ENCODE measurements around the gene EVL.

DNA sequence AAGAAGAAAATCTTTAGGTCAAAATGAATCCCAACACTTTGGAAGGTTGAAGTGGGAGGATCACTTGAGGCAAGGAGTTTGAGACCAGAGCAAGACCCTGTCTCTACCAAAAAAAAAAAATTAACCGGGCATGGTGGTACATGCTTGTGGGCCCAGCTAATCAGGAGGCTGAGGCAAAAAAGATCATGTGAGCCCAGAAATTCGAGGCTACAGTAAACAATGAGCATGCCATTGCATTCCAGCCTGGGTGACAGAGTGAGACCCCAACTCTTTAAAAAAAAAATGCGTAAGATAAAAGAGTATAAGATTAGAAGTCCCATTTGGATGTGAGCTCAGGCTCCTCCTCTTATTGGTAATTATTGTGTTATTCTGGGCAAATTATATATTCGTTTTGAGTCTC is 30.8 kb upstream of the EVL start:
- TF ChIP-seq TARDBP (IDR thresholded peaks at IDR 0.05): no peak
- TF ChIP-seq, protein P1, sequence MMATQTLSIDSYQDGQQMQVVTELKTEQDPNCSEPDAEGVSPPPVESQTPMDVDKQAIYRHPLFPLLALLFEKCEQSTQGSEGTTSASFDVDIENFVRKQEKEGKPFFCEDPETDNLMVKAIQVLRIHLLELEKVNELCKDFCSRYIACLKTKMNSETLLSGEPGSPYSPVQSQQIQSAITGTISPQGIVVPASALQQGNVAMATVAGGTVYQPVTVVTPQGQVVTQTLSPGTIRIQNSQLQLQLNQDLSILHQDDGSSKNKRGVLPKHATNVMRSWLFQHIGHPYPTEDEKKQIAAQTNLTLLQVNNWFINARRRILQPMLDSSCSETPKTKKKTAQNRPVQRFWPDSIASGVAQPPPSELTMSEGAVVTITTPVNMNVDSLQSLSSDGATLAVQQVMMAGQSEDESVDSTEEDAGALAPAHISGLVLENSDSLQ (IDR thresholded peaks at IDR 0.05): no peak
- TF ChIP-seq HDGF (IDR thresholded peaks at IDR 0.05; ENCODE audit: borderline replicate concordance): no peak
- TF ChIP-seq FOXA1 (IDR thresholded peaks at IDR 0.05): no peak
- no peak for TF ChIP-seq SP1 (IDR thresholded peaks at IDR 0.05)
- no peak for TF ChIP-seq FOXM1 (IDR thresholded peaks at IDR 0.05; ENCODE audit: borderline replicate concordance)
- TF ChIP-seq SUZ12 (IDR thresholded peaks at IDR 0.05): no peak
- TF ChIP-seq NFRKB (IDR thresholded peaks at IDR 0.05): no peak
- TF ChIP-seq BHLHE40 (IDR thresholded peaks at IDR 0.05; ENCODE audit: borderline replicate concordance): no peak
- no peak for TF ChIP-seq ARNT (IDR thresholded peaks at IDR 0.05)
